Liver (tissue), 9 donors: ENCODE measurements around the gene ANGEL2. TPM values are rescaled to one million over a fixed set of nuclear protein-coding genes. Genes with fewer than 3 reads are reported as not detected.

Experiments used
- DNase-seq: peaks from one replicate; pipeline ENCODE4 v3.0.0-alpha.2; 2017; ENCODE audit warnings: low spot score
- H3K27ac ChIP-seq, 2 donors: one replicate each; pipeline ENCODE4 v1.7.0; 2013; ENCODE audit warnings: inconsistent platforms in 2 of 2, low read length in 2 of 2, control low read depth in 1 of 2, low read depth in 1 of 2, mild to moderate bottlenecking in 1 of 2
- H3K27me3 ChIP-seq, 4 donors: one replicate each; pipeline versions ENCODE4 v1.6.1 to v1.7.0; 2013; ENCODE audit warnings: low read length in 3 of 4, inconsistent platforms in 1 of 4, mild to moderate bottlenecking in 1 of 4, moderate library complexity in 1 of 4; ENCODE audit not compliant: control insufficient read depth in 4 of 4, insufficient read depth in 4 of 4
- H3K36me3 ChIP-seq, 4 donors: one replicate each; pipeline versions ENCODE4 v1.6.1 to v1.7.0; 2013; ENCODE audit warnings: low read length in 3 of 4, mild to moderate bottlenecking in 3 of 4, low read depth in 1 of 4, moderate library complexity in 1 of 4; ENCODE audit not compliant: control insufficient read depth in 4 of 4, insufficient read depth in 3 of 4
- H3K4me1 ChIP-seq, 4 donors: one replicate each; pipeline versions ENCODE4 v1.6.1 to v1.7.0; 2013; ENCODE audit warnings: low read length in 3 of 4, mild to moderate bottlenecking in 3 of 4, moderate library complexity in 1 of 4; ENCODE audit not compliant: control insufficient read depth in 4 of 4, insufficient read depth in 4 of 4
- H3K4me3 ChIP-seq, 3 donors: one replicate each; pipeline versions ENCODE4 v1.6.1 to v1.7.0; 2013; ENCODE audit warnings: low read length in 3 of 3, control low read depth in 1 of 3, low read depth in 1 of 3, mild to moderate bottlenecking in 1 of 3
- H3K9ac ChIP-seq, 2 donors: one replicate each; pipeline ENCODE4 v1.7.0; 2013; ENCODE audit warnings: low read length in 2 of 2, mild to moderate bottlenecking in 2 of 2, moderate library complexity in 2 of 2, control low read depth in 1 of 2, low read depth in 1 of 2
- H3K9me3 ChIP-seq, 4 donors: one replicate each; pipeline versions ENCODE4 v1.6.1 to v1.7.0; 2013; ENCODE audit warnings: low read length in 3 of 4; ENCODE audit not compliant: control insufficient read depth in 4 of 4
- CTCF ChIP-seq: fragments of 150-350 bp; IDR thresholded peaks from 2 replicates; pipeline ENCODE4 v1.5.1; 2017; ENCODE audit warnings: improper control_type of control experiment, low read depth, low read length; ENCODE audit not compliant: missing input control
- EGR1 ChIP-seq, 2 donors: IDR thresholded peaks; 2 replicates each; pipeline ENCODE4 v1.6.1; 2016 to 2018; ENCODE audit warnings: antibody characterized with exemption in 2 of 2, low read depth in 2 of 2
- FOXA1 ChIP-seq: IDR thresholded peaks from 2 replicates; pipeline ENCODE4 v1.6.1; 2016; ENCODE audit warnings: antibody characterized with exemption
- FOXA2 ChIP-seq: IDR thresholded peaks from 2 replicates; pipeline ENCODE4 v1.6.1; 2016; ENCODE audit warnings: antibody characterized with exemption
- GABPA ChIP-seq, 2 donors: IDR thresholded peaks in 1 of 2; conservative IDR thresholded peaks in 1 of 2; 2 replicates each; pipeline ENCODE4 v1.6.1; 2016; ENCODE audit warnings: antibody characterized with exemption in 2 of 2, mild to moderate bottlenecking in 1 of 2, moderate library complexity in 1 of 2
- HNF4A ChIP-seq, 2 donors: conservative IDR thresholded peaks; 2 replicates each; pipeline ENCODE4 v1.6.1; 2016; ENCODE audit warnings: antibody characterized with exemption in 2 of 2, mild to moderate bottlenecking in 2 of 2
- HNF4G ChIP-seq: IDR thresholded peaks from 2 replicates; pipeline ENCODE4 v1.6.1; 2016; ENCODE audit warnings: antibody characterized with exemption
- JUND ChIP-seq, 2 donors: IDR thresholded peaks; 2 replicates each; pipeline ENCODE4 v1.6.1; 2016; ENCODE audit warnings: antibody characterized with exemption in 2 of 2
- NR2F2 ChIP-seq: IDR thresholded peaks from 2 replicates; pipeline ENCODE4 v1.6.1; 2016; ENCODE audit warnings: antibody characterized with exemption
- RAD21 ChIP-seq, 2 donors: IDR thresholded peaks; 2 replicates each; pipeline ENCODE4 v1.6.1; 2016; ENCODE audit warnings: antibody characterized with exemption in 2 of 2, mild to moderate bottlenecking in 2 of 2
- RXRA ChIP-seq, 2 donors: IDR thresholded peaks; 2 replicates each; pipeline ENCODE4 v1.6.1; 2017 to 2018; ENCODE audit warnings: antibody characterized with exemption in 2 of 2, mild to moderate bottlenecking in 1 of 2
- SP1 ChIP-seq: IDR thresholded peaks from 2 replicates; pipeline ENCODE4 v1.6.1; 2018; ENCODE audit warnings: antibody characterized with exemption, mild to moderate bottlenecking
- TAF1 ChIP-seq: conservative IDR thresholded peaks from 2 replicates; pipeline ENCODE4 v1.6.1; 2016; ENCODE audit warnings: antibody characterized with exemption, mild to moderate bottlenecking
- YY1 ChIP-seq: IDR thresholded peaks from 2 replicates; pipeline ENCODE4 v1.6.1; 2016; ENCODE audit warnings: antibody characterized with exemption, mild to moderate bottlenecking
- ZBTB33 ChIP-seq: IDR thresholded peaks from 2 replicates; pipeline ENCODE4 v1.6.1; 2016; ENCODE audit warnings: antibody characterized with exemption
- WGBS: extraction: QIAGEN DNeasy Blood & Tissue Kit; methylation state at CpG from one replicate; pipeline ENCODE4 v1.1.7; 2013; 5-methylcytosine and 5-hydroxymethylcytosine counted together
- polyA plus RNA-seq, 2 donors: library from polyadenylated mRNA; stranded (reverse) in 1 of 2; unstranded in 1 of 2; fragments of 200-250 nt in 1 of 2; fragments of >200 nt in 1 of 2; fragmentation: Nextera tagmentation in 1 of 2; extraction: Ambion mirVana in 1 of 2; gene quantifications; one replicate each; pipeline versions ENCODE4 v1.2.1 to v1.2.3, GENCODE V29; 2013 to 2015
- total RNA-seq, 2 donors: library from RNA; depleted of rRNA; stranded (reverse); fragments of >200 nt; gene quantifications; one replicate each; pipeline ENCODE4 v1.2.3, GENCODE V29; 2014
- TF ChIP-seq, protein P1 (sequence below): IDR thresholded peaks from 2 replicates; pipeline ENCODE4 v1.6.1; 2016; ENCODE audit warnings: antibody characterized with exemption
- TF ChIP-seq, protein P2 (sequence below): IDR thresholded peaks from 2 replicates; pipeline ENCODE4 v1.6.1; 2016; ENCODE audit warnings: antibody characterized with exemption
- TF ChIP-seq, protein P3 (sequence below): IDR thresholded peaks from 2 replicates; pipeline ENCODE4 v1.6.1; 2016; ENCODE audit warnings: antibody characterized with exemption, mild to moderate bottlenecking
- donor health status: healthy.
- donor health status: healthy.
- donor health status: healthy.
- donor health status: healthy.
- donor health status: healthy.

ANGEL2 gene
- total and polyA plus RNA-seq, 4 donors: 8.2 to 31.1 (median 16.4) TPM

DNA sequence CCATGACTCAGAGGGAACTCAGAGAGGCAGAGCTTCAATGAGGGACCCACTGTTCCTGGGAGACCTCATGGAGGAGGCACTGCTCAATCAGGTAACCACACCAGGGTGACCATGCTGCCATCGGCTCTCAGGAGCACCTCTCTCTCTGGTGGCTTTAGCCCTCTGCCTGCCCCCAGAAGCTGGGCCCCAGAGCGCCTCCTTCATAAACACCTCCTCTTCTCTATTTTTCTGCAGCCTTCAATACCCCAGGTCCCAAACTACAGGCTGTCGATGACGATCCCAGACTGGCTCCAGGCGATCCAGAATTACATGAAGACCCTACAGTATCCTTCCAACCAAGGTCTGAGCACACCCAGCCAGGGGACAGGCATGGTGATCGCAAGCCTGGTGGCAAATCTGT, 54.7 kb downstream of the ANGEL2 start:
- no peak overlapping the region for H3K9ac ChIP-seq
- 94% methylated on average over 6 of the region's 6 CpGs for WGBS
- H3K27ac ChIP-seq: no peak overlapping the region
- DNase-seq: no peak
- H3K27me3 ChIP-seq: no peaks in the 10 kb centered on the region
- TF ChIP-seq NR2F2 (no peak), TAF1 (no peak), EGR1 (IDR thresholded peaks at IDR 0.05; ENCODE audit: low read depth in 2 of 2) (no peak), CTCF (no peak), JUND (IDR thresholded peaks at IDR 0.05) (no peak)
- TF ChIP-seq, protein P1, sequence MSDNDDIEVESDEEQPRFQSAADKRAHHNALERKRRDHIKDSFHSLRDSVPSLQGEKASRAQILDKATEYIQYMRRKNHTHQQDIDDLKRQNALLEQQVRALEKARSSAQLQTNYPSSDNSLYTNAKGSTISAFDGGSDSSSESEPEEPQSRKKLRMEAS: no peak
- H3K4me3 ChIP-seq: no peak overlapping the region
- H3K36me3 ChIP-seq: no peaks in the 10 kb centered on the region
- no peaks in the 10 kb centered on the region for H3K9me3 ChIP-seq
- no peaks in the 10 kb centered on the region for H3K4me1 ChIP-seq

DNA sequence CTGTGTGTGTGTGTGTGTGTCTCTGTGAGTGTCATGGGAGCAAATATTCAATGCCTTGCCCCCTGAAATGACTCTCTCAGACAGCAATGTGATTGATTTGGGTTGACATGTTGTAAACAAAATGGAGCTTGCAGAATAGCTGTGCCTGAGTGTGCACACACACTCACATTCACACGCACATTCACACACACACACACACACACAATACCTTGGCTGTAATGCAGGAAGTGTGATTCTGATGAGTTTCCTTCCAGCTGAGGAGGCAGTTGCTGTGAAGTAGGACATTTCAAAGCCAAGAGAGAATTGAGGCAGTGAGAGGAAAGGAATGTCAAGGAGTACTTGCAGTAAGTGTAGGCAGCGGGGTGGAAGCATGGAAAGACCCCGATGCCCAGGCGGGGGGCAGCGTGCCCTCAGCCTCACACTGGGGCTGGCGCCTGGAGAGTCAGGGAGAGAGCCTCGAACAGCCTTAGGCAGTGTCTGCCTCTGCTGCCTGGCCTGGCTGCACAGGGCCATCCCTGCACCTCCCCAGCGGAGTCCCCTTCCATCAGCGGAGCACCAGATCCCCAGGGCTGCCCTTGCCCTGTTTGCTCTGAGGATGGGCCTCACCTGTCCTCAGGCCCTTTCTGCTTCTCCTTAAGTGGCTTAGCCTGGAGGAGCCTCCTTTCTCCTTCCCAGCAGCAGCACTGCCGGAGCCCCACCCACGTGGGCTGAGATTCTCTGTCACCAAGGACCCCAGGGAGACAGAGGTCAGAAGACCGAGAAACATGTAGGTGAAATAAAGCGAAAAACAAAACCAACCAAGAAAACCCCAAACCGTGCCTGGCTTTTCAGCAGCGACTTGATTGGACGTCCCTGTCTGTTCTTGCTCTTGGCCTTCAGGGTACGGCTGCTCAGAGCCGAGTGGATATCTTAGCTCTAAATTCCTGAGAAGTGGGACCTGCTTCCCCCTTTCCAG, 56.1 kb downstream of the ANGEL2 start:
- H3K4me3 ChIP-seq: no peak overlapping the region
- no peak for DNase-seq
- TF ChIP-seq, protein P1: no peak
- no peak for TF ChIP-seq SP1
- TF ChIP-seq RAD21 (IDR thresholded peaks at IDR 0.05): no peak
- TF ChIP-seq, protein P2, sequence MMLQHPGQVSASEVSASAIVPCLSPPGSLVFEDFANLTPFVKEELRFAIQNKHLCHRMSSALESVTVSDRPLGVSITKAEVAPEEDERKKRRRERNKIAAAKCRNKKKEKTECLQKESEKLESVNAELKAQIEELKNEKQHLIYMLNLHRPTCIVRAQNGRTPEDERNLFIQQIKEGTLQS: no peak
- no peak for TF ChIP-seq NR2F2
- TF ChIP-seq ZBTB33: no peak
- no peak for TF ChIP-seq YY1
- no peak for TF ChIP-seq CTCF
- TF ChIP-seq, protein P3, sequence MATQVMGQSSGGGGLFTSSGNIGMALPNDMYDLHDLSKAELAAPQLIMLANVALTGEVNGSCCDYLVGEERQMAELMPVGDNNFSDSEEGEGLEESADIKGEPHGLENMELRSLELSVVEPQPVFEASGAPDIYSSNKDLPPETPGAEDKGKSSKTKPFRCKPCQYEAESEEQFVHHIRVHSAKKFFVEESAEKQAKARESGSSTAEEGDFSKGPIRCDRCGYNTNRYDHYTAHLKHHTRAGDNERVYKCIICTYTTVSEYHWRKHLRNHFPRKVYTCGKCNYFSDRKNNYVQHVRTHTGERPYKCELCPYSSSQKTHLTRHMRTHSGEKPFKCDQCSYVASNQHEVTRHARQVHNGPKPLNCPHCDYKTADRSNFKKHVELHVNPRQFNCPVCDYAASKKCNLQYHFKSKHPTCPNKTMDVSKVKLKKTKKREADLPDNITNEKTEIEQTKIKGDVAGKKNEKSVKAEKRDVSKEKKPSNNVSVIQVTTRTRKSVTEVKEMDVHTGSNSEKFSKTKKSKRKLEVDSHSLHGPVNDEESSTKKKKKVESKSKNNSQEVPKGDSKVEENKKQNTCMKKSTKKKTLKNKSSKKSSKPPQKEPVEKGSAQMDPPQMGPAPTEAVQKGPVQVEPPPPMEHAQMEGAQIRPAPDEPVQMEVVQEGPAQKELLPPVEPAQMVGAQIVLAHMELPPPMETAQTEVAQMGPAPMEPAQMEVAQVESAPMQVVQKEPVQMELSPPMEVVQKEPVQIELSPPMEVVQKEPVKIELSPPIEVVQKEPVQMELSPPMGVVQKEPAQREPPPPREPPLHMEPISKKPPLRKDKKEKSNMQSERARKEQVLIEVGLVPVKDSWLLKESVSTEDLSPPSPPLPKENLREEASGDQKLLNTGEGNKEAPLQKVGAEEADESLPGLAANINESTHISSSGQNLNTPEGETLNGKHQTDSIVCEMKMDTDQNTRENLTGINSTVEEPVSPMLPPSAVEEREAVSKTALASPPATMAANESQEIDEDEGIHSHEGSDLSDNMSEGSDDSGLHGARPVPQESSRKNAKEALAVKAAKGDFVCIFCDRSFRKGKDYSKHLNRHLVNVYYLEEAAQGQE: no peak
- TF ChIP-seq RXRA (IDR thresholded peaks at IDR 0.05): no peak
- TF ChIP-seq JUND (IDR thresholded peaks at IDR 0.05): no peak
- no peak for TF ChIP-seq FOXA2
- no peak for TF ChIP-seq HNF4G
- no peak for TF ChIP-seq HNF4A (conservative IDR thresholded peaks at IDR 0.05)
- no peak for TF ChIP-seq GABPA (IDR thresholded peaks at IDR 0.05 in 1 of 2, conservative IDR thresholded peaks at IDR 0.05 in 1 of 2)
- TF ChIP-seq EGR1 (IDR thresholded peaks at IDR 0.05; ENCODE audit: low read depth in 2 of 2): no peak
- TF ChIP-seq TAF1: no peak
- no peak for TF ChIP-seq FOXA1
- H3K9me3 ChIP-seq: no peaks in the 10 kb centered on the region
- H3K27ac ChIP-seq: no peak overlapping the region
- 89% methylated on average over 18 of the region's 18 CpGs for WGBS
- H3K9ac ChIP-seq: no peak overlapping the region
- no peaks in the 10 kb centered on the region for H3K27me3 ChIP-seq
- H3K36me3 ChIP-seq: no peaks in the 10 kb centered on the region
- H3K4me1 ChIP-seq: no peaks in the 10 kb centered on the region
